GM06990 (cell line): ENCODE measurements around the gene PKIB.
A peak's percentile ranks its signal among the peaks of the same experiment; 100 is the strongest.
"Not testable (repeated sequence)": the region's sequence is repeated elsewhere in the genome, so short reads cannot be mapped to it uniquely, and the experiment has no call there.

ENCODE experiments used
- DNase-seq: peaks from one replicate; pipeline ENCODE4 v3.0.0-alpha.2; 2011; ENCODE audit not compliant: insufficient read length; ENCODE audit errors: extremely low read depth
- H3K27me3 ChIP-seq: replicated peaks from 2 replicates; pipeline ENCODE4 v1.6.0; 2011; ENCODE audit warnings: low read length; ENCODE audit not compliant: control insufficient read depth, insufficient read depth
- H3K36me3 ChIP-seq: 2 replicates; pipeline ENCODE4 v1.5.1; 2011; ENCODE audit warnings: low read length; ENCODE audit not compliant: control insufficient read depth, insufficient read depth
- H3K4me3 ChIP-seq: replicated peaks from 2 replicates; pipeline ENCODE4 v1.5.1; 2011; ENCODE audit warnings: low read depth, mild to moderate bottlenecking, control low read depth, low read length
- TF ChIP-seq, protein P1 (sequence below): IDR thresholded peaks from 2 replicates; pipeline ENCODE4 v1.5.1; 2011; ENCODE audit warnings: low read length, control low read depth, mild to moderate bottlenecking, inconsistent platforms; ENCODE audit not compliant: insufficient read depth, poor library complexity, severe bottlenecking

Gene PKIB

DNA sequence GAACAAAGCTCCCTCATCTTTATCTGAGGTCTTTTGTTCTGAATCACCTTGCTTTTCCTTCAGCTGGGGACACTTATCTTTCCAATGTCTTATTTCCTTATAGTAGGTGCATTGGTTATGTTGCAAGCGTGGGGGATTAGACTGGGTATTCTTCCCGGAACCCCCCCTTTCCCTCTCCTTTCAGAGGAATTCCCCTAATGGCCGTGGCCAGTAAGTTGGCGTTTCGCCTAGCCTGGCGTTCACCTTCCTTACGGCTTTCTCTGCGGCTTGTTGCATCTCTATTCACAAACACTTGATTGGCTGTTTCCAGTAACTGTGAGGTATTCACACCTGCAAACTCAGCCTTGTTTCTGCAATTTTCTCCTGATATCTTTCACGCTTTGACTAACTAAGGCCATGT is 136.5 kb downstream of the PKIB start:
- H3K4me3 ChIP-seq: no peak overlapping the region
- TF ChIP-seq, protein P1, sequence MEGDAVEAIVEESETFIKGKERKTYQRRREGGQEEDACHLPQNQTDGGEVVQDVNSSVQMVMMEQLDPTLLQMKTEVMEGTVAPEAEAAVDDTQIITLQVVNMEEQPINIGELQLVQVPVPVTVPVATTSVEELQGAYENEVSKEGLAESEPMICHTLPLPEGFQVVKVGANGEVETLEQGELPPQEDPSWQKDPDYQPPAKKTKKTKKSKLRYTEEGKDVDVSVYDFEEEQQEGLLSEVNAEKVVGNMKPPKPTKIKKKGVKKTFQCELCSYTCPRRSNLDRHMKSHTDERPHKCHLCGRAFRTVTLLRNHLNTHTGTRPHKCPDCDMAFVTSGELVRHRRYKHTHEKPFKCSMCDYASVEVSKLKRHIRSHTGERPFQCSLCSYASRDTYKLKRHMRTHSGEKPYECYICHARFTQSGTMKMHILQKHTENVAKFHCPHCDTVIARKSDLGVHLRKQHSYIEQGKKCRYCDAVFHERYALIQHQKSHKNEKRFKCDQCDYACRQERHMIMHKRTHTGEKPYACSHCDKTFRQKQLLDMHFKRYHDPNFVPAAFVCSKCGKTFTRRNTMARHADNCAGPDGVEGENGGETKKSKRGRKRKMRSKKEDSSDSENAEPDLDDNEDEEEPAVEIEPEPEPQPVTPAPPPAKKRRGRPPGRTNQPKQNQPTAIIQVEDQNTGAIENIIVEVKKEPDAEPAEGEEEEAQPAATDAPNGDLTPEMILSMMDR: no peak
- H3K27me3 ChIP-seq: no peaks in the 10 kb centered on the region
- H3K36me3 ChIP-seq: no peaks in the 10 kb centered on the region
- DNase-seq: no peak

DNA sequence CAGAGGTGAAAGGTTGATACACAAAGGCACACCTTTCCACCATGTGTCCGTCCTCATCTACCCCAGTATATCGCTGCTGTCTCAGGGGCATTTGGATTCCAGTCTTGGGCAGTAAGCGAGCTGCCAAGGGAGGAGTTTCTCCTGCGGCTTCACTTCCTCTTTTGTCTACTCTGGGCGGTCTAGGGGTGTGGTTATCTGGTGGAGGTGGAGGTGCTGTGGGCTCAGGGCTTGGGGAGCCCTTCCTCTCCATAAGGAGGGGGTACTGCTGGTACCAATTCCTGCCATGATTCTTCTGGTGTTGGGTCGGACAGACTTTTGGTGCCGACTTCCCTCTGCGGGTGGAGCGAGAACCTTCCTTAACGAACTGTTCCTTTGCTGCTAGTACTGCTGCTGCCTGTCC is 137.4 kb downstream of the PKIB start:
- Histone ChIP-seq H3K27me3 (no peaks in the 10 kb centered on the region), H3K36me3 (no peaks in the 10 kb centered on the region), H3K4me3 (no peak overlapping the region)
- peak; percentile 30 for DNase-seq
- TF ChIP-seq, protein P1: no peak

DNA sequence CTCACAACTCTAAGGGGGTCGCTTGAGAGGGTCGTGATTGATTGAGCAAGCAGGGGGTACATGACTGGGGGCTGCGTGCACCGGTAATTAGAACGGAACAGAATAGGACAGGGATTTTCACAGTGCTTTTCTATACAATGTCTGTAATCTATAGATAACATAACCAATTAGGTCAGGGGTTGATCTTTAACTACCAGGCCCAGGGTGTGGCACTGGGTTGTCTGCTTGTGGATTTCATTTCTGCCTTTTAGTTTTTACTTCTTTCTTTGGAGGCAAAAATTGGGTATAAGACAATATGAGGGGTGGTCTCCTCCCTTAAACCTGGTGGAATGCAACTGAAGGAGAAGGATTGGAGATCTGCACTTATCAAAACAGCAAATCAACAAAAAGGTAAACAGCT is 138.7 kb downstream of the PKIB start:
- H3K27me3 ChIP-seq, H3K36me3 ChIP-seq, H3K4me3 ChIP-seq, DNase-seq: not testable (repeated sequence)

DNA sequence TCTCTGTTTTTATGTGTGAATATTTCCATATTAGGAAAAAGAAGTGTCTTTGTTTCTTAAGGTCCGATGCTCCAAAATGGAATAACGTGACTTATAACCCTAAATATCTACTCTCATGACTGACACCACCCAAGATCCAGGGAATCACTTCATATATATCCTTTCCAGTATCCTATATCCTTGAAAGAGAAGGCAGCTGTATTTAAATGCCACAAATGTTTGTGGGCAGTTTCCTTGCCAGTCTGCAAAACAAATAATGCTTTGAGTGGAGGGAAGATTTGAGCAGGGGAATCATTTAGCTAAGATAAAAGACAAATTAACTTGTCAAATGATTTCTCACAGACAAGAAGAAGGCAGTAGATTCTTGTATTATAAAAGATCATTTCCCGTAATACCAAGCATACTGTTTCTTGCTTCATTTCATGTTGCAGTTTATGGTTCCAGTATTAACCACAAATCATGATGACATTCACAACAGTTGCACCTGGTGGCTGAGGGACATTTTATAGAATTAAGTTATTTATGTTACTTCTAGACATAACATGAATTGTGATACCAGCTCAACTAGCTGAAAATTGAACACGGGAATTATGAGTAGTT is 139.3 kb downstream of the PKIB start:
- Histone ChIP-seq H3K27me3 (no peaks in the 10 kb centered on the region), H3K4me3 (no peak overlapping the region), H3K36me3 (no peaks in the 10 kb centered on the region)
- DNase-seq: peak; percentile 22
- TF ChIP-seq, protein P1: no peak

DNA sequence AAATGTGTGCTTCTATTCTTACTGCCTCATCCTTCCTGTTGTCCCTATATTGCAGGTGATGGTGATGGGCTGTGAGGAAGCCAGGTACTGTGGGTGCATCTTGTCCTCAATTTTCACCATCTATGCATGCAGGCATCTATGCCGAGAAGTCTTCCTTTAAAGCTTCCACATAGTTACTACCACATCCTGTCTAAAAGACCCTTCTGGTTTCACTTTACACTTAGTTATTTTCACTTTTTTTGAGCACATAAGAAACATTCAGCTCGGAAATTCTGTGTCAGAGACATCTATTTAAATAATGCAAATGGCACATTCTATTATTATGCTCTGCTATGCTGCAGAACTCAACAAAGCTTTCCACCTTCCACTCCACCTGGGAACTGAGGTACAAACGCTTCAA is 141.1 kb downstream of the PKIB start:
- TF ChIP-seq, protein P1: no peak
- DNase-seq: peak; percentile 16
- Histone ChIP-seq H3K4me3 (no peak overlapping the region), H3K27me3 (no peaks in the 10 kb centered on the region), H3K36me3 (no peaks in the 10 kb centered on the region)

DNA sequence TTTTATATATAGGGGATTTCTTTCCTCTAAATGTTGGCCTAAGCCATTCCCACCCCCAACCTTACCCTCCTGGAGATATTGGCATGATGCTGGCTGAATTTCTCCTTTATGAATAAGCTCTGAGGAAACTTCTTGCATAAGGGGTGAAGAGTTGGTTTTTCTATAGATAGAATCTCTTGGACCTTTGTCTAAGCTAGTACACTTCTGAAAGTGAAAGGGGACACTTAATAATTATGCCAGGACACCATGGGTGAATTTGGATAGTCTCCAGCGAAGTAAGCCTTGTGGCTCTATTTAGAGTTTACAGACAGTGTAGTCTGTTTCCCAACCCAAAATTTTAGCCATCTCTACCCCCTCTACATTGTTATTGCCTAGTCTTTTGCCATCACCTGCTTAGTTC is 142.3 kb downstream of the PKIB start:
- H3K27me3 ChIP-seq: no peaks in the 10 kb centered on the region
- no peak for DNase-seq

More for the DNA sequence above, 142.3 kb downstream of the PKIB start:
- no peak overlapping the region for H3K4me3 ChIP-seq
- no peaks in the 10 kb centered on the region for H3K36me3 ChIP-seq
- TF ChIP-seq, protein P1: no peak
